AG09319 (cell line): ENCODE results near the gene MGST3.
"Not testable (repeated sequence)": the region's sequence is repeated elsewhere in the genome, so short reads cannot be mapped to it uniquely, and the experiment has no call there.

Source experiments
- DNase-seq: peaks from one replicate; pipeline ENCODE4 v3.0.0-alpha.2; 2010; ENCODE audit warnings: low read depth; ENCODE audit errors: extremely low read depth
- TF ChIP-seq, protein P1 (sequence below): IDR thresholded peaks from 2 replicates; pipeline ENCODE4 v1.5.1; 2011; ENCODE audit warnings: low read depth, mild to moderate bottlenecking, inconsistent platforms, low read length, moderate library complexity

Gene MGST3

DNA sequence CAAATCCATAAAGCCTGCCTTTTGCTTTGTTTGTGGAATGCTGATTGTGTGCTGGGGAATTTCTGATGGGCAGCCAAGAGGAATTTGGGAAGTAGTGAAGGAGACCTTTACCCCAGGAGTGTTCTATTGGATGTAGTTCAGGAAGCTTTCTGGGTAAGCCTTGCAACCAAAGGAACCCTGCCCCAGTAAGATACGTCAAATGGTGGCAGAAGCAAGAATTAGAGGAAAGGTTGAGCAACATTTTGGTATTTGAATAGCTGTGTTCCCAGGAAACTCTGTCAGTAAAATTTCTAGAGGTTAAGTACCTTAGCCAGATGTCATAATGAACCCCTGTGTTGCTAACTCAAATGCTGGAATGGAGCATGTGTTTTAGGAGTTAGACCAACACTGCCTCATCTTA is 6.4 kb downstream of the MGST3 start:
- TF ChIP-seq, protein P1, sequence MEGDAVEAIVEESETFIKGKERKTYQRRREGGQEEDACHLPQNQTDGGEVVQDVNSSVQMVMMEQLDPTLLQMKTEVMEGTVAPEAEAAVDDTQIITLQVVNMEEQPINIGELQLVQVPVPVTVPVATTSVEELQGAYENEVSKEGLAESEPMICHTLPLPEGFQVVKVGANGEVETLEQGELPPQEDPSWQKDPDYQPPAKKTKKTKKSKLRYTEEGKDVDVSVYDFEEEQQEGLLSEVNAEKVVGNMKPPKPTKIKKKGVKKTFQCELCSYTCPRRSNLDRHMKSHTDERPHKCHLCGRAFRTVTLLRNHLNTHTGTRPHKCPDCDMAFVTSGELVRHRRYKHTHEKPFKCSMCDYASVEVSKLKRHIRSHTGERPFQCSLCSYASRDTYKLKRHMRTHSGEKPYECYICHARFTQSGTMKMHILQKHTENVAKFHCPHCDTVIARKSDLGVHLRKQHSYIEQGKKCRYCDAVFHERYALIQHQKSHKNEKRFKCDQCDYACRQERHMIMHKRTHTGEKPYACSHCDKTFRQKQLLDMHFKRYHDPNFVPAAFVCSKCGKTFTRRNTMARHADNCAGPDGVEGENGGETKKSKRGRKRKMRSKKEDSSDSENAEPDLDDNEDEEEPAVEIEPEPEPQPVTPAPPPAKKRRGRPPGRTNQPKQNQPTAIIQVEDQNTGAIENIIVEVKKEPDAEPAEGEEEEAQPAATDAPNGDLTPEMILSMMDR, result no peak
- no peak for DNase-seq

DNA sequence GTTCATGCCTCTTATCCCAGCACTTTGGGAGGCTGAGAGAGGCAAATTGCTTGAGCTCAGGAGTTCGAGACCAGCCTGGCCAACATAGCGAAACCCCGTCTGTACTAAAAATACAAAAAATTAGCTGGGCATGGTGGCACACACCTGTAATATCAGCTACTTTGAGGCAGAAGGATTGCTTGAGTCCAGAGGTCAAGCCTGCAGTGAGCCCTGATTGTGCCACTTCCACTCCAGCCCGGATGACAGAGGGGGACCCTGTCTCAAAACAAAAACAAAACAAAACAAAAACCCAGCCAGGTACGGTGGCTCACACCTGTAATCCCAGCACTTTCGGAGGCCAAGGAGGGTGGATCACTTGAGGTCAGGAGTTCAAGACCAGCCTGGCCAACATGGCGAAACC is 7.2 kb downstream of the MGST3 start:
- not testable (repeated sequence) for DNase-seq

DNA sequence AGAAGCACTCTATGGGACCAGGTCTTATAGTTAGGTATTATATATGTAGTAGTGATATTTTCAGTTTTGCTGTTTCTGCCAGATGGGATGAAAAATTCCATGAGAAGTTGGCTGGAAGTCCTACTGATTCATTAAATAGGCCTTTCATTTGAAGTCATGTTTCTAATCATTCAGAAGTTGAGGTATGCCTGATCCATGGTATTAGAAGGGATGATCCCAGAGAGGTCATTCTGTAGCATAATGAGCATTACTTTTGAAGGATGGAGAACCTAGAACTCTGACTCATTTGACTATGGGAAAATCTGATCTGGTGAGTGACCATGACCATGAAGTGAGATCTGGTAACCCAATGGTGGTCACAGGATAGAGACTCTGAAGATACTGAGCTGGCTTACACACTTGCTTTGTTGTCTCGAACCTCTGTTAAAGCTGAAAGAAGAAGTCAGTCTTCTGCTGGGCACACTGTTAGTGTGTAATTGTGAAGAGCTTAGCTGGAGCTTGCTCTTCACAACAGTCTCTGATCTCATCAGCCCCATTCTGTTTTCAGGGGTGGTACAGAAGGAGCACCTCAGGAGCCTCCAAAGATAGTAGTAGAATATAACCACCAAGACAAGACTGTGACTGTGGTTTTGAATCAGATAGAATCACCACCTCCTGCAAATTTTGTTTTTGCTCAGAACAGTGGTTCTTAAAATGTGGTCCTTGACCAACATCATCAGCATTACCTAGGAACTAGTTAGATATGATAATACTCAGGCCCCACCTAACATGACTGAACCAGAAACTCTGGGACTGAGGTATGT is 9.0 kb downstream of the MGST3 start:
- no peak for DNase-seq
- TF ChIP-seq, protein P1, result no peak

DNA sequence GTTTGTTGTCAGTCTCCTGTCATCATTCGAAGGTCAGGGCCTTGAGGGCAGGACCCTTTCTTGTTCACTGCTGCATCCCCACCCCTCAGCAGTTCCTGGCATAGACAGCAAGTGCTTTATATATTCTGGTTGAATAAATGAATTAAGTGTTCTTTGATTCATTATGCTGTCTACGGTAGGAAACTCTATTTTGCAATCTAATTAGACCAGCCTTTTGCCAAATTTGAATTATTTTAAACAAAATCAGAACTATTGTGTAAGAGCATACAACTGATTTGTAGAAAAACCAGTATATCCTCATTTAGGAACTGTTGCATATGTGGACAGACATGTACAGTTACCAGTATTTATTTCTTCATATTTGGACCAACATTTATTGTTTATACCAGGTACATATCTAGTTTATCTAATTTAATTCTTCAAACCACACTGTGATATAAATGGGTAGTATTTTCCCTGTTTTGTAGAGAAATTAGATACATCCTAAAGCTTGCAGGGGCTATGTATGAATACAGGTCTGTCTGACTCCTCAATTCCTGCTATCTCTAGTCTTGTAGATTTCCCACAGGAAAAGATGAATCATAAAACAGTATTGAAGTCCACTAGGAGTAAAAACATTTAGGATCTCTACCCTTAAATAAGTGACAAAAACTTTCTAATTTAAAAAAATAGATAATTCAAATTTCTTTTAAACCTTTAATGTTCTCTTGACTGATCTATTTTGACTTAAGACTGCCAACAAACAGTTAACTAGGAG is 10.4 kb downstream of the MGST3 start:
- TF ChIP-seq, protein P1, result no peak
- DNase-seq, result no peak

DNA sequence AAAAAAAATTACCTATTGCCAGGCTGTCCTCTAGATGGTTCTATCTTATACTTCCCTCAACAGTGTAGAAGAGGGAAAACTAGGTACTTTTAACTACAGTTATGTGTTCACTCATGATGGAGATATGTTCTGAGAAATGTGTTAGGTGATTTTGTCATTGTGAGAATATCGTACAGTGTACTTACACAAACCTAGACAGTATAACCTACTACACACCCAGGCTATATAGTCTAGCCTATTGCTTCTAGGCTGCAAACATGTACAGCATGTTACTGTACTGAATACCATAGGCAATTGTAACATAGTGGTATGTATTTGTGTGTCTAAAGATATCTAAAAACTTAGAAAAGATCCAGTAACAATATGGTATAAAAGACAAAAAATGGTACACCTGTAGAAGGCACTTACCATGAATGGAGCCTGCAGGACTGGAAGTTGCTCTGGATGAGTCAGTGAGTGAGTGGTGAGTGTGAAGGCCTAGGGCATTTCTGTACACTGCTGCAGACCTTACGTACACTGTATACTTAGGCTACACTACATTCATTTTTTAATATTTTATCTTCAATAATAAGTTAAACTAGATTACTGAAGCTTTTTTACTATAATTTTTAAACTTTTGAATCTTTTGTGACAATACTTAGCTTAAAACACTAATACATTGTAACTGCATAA is 13.2 kb downstream of the MGST3 start:
- TF ChIP-seq, protein P1, result no peak
- DNase-seq, result no peak

DNA sequence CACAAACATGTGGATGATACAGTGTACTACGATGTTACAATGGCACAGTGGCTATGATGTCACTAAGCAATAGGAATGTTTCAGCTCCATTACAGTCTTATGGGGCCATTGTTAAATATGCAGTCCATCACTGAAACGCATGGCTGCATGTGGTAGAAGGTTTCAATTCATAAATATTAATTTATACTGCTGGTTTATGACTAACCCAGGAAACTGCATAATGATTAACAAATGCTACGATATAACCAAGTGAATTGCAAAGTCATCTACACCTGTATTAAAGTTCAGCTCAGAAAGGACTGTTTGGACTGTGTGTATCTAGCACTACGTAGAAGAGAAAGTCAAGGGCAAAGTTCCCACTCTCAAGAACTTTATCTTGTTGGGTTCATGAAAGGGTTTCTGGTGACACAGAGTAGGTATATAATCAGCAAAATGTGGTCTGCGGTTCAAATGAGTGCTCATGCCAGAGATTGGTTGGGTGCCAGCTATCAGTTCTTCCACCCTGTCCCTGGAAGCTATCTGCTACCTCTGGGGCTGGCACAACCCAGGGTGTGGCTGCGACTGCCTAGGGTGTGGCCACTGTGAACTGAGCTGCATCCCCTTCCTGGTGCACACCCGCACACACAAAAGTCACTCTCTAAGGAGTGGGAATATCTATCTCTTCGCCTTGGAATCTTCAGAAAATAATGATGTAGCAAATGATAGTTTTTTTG is 14.8 kb downstream of the MGST3 start:
- TF ChIP-seq, protein P1, result no peak
- DNase-seq, result no peak

DNA sequence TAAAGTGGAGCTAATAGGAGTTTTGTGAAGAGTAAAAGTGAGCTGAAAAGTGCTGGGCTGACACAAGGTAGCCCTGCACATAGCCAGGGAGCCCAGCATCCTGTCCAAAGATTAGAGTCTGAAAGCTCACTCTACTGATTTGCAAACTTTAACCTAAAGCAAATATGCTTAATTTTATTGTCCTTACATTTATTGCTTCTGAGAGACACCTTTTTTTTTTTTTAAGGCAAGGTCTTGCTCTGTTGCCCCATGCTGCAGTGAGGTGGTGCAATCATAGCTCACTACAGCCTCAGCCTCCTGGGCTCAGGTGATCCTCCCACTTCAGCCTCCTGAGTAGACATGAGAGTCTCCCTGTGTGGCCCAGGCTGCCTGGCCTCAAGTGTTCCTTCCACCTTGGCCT is 16.5 kb downstream of the MGST3 start:
- TF ChIP-seq, protein P1, result no peak
- DNase-seq, result no peak
